HCT116 (cell line): ENCODE measurements around the gene SMIM36.

Experiments used
- YY1 ChIP-seq: IDR thresholded peaks from 2 replicates; pipeline ENCODE4 v1.6.1; 2011; ENCODE audit warnings: low read length, low read depth, moderate library complexity, mild to moderate bottlenecking; ENCODE audit not compliant: insufficient replicate concordance; ENCODE audit errors: extremely low read depth
- ZNF274 ChIP-seq: fragments of 200-500 bp; sonication (Bioruptor generic); IDR thresholded peaks from 2 replicates; pipeline ENCODE4 v1.6.1; 2014; ENCODE audit warnings: mild to moderate bottlenecking, low read depth, low read length, inconsistent platforms

GRCh38 chr17:55420776-55421178 lies 90.5 kb downstream of the SMIM36 start:
- TF ChIP-seq YY1 (no peak), ZNF274 (no peak)
